ENCODE measurements around the gene ZNF593.

Gene ZNF593

GRCh38 chr1:26158271-26158907 is 11.3 kb upstream of the ZNF593 start:
- no peak for DNase-seq (ENCODE audit: low spot score)
- ATAC-seq (ENCODE audit: low read depth) = no peak
- peaks cover 5% of the 10 kb centered on the region for H3K4me1 ChIP-seq (ENCODE audit: insufficient read depth, poor library complexity, severe bottlenecking)
- H3K4me3 ChIP-seq (ENCODE audit: severe bottlenecking) = no peak overlapping the region
- H3K36me3 ChIP-seq (ENCODE audit: low read depth) = no peaks in the 10 kb centered on the region
- TF ChIP-seq CTCF (IDR thresholded peaks at IDR 0.05; ENCODE audit: poor library complexity, severe bottlenecking) = no peak
- peaks cover 5% of the 10 kb centered on the region for H3K27me3 ChIP-seq (ENCODE audit: insufficient read depth, poor library complexity, severe bottlenecking)
- H3K27ac ChIP-seq (ENCODE audit: poor library complexity, severe bottlenecking) = no peak overlapping the region
- H3K9me3 ChIP-seq (ENCODE audit: severe bottlenecking) = no peaks in the 10 kb centered on the region

GRCh38 chr1:26158908-26159742 is 10.6 kb upstream of the ZNF593 start, which contains the start of gene FAM110D:
TSS of gene FAM110D (plus strand) at chr1:26159079. CDS start at chr1:26161292, 2,213 bp downstream.
- Histone ChIP-seq H3K4me1 (ENCODE audit: insufficient read depth, poor library complexity, severe bottlenecking) (peaks cover 5% of the 10 kb centered on the region), H3K27ac (ENCODE audit: poor library complexity, severe bottlenecking) (no peak within 1 kb of the TSS), H3K9me3 (ENCODE audit: severe bottlenecking) (no peaks in the 10 kb centered on the region), H3K4me3 (ENCODE audit: severe bottlenecking) (no peak within 1 kb of the TSS), H3K27me3 (ENCODE audit: insufficient read depth, poor library complexity, severe bottlenecking) (peaks cover 5% of the 10 kb centered on the region), H3K36me3 (ENCODE audit: low read depth) (no peaks in the 10 kb centered on the region)
- TF ChIP-seq CTCF (IDR thresholded peaks at IDR 0.05; ENCODE audit: poor library complexity, severe bottlenecking) = no peak
- DNase-seq (ENCODE audit: low spot score) = no peak
- ATAC-seq (ENCODE audit: low read depth) = no peak

GRCh38 chr1:26159743-26160039 is 10.0 kb upstream of the ZNF593 start:
- DNase-seq (ENCODE audit: low spot score) (no peak), ATAC-seq (ENCODE audit: low read depth) (no peak)
- H3K4me1 ChIP-seq (ENCODE audit: insufficient read depth, poor library complexity, severe bottlenecking) = peaks cover 5% of the 10 kb centered on the region
- H3K36me3 ChIP-seq (ENCODE audit: low read depth) = no peaks in the 10 kb centered on the region
- TF ChIP-seq CTCF (IDR thresholded peaks at IDR 0.05; ENCODE audit: poor library complexity, severe bottlenecking) = no peak
- peaks cover 5% of the 10 kb centered on the region for H3K27me3 ChIP-seq (ENCODE audit: insufficient read depth, poor library complexity, severe bottlenecking)
- H3K4me3 ChIP-seq (ENCODE audit: severe bottlenecking) = no peak overlapping the region
- H3K27ac ChIP-seq (ENCODE audit: poor library complexity, severe bottlenecking) = no peak overlapping the region
- H3K9me3 ChIP-seq (ENCODE audit: severe bottlenecking) = no peaks in the 10 kb centered on the region

GRCh38 chr1:26160527-26161414 is 8.9 kb upstream of the ZNF593 start:
- DNase-seq (ENCODE audit: low spot score) (no peak), ATAC-seq (ENCODE audit: low read depth) (no peak)
- no peaks in the 10 kb centered on the region for H3K9me3 ChIP-seq (ENCODE audit: severe bottlenecking)
- H3K27me3 ChIP-seq (ENCODE audit: insufficient read depth, poor library complexity, severe bottlenecking) = peaks cover 5% of the 10 kb centered on the region
- H3K4me3 ChIP-seq (ENCODE audit: severe bottlenecking) = no peak overlapping the region
- H3K36me3 ChIP-seq (ENCODE audit: low read depth) = no peaks in the 10 kb centered on the region
- TF ChIP-seq CTCF (IDR thresholded peaks at IDR 0.05; ENCODE audit: poor library complexity, severe bottlenecking) = no peak
- H3K4me1 ChIP-seq (ENCODE audit: insufficient read depth, poor library complexity, severe bottlenecking) = peaks cover 5% of the 10 kb centered on the region
- H3K27ac ChIP-seq (ENCODE audit: poor library complexity, severe bottlenecking) = no peak overlapping the region

Measured in RWPE2 (cell line).